Measurements from ENCODE around the gene PDE11A.

DNA sequence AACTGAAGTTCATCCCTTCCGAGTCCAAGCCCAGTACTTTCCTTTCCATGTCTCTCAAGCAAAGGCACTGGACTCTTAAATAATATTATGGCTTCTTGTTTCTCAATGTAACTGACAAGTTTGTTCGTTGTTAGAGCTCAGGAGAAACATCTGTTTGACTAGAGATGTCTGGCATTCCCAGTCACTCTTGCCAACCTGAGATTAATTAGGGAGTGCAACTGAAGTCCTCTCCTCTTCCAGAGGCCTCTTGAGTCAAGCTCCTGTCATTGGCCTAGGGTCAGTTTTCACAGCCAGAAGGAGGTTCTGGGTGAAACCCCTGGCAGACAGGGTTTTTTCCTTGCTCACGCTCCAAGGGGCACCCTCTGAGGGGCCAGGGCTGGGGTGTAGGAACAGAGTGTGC is 483.9 kb downstream of the PDE11A start:
- TF ChIP-seq POLR2AphosphoS5 (IDR thresholded peaks at IDR 0.05; ENCODE audit: low read depth, low read length) (no peak), TAF1 (IDR thresholded peaks at IDR 0.05; ENCODE audit: low read depth, low read length) (no peak), SPI1 (IDR thresholded peaks at IDR 0.05; ENCODE audit: low read depth, low read length) (no peak), POLR2A (IDR thresholded peaks at IDR 0.05; ENCODE audit: low read depth, low read length) (no peak)
